Trophoblast cell (in vitro differentiated cells and primary cell): ENCODE results near the gene CKAP2L.

ENCODE experiments used
- DNase-seq, 2 donors: peaks; one replicate each; pipeline ENCODE4 v3.0.0-alpha.2; 2016
- H2AFZ ChIP-seq: 2 replicates; pipeline ENCODE4 v1.6.1; 2013; ENCODE audit warnings: low read length, moderate library complexity, mild to moderate bottlenecking; ENCODE audit not compliant: insufficient read depth, poor library complexity
- H2AK5ac ChIP-seq: 2 replicates; pipeline ENCODE4 v1.6.1; 2013; ENCODE audit warnings: mild to moderate bottlenecking, low read length
- H2BK120ac ChIP-seq: 2 replicates; pipeline ENCODE4 v1.6.1; 2013; ENCODE audit warnings: low read length, mild to moderate bottlenecking, moderate library complexity; ENCODE audit not compliant: insufficient read depth, poor library complexity
- H2BK12ac ChIP-seq: 2 replicates; pipeline ENCODE4 v1.6.1; 2013; ENCODE audit warnings: mild to moderate bottlenecking, low read length, moderate library complexity
- H2BK5ac ChIP-seq: 2 replicates; pipeline ENCODE4 v1.6.1; 2013; ENCODE audit warnings: low read length, low read depth, moderate library complexity, mild to moderate bottlenecking; ENCODE audit not compliant: poor library complexity
- H3K14ac ChIP-seq: 2 replicates; pipeline ENCODE4 v1.6.1; 2013; ENCODE audit warnings: mild to moderate bottlenecking, low read length
- H3K18ac ChIP-seq: 2 replicates; pipeline ENCODE4 v1.6.1; 2013; ENCODE audit warnings: mild to moderate bottlenecking, low read length
- H3K23ac ChIP-seq: 2 replicates; pipeline ENCODE4 v1.6.1; 2013; ENCODE audit warnings: low read length
- H3K27ac ChIP-seq: 2 replicates; pipeline ENCODE4 v1.5.1; 2013; ENCODE audit warnings: low read depth, mild to moderate bottlenecking, inconsistent platforms, low read length, moderate library complexity
- H3K27me3 ChIP-seq: 2 replicates; pipeline ENCODE4 v1.6.1; 2013; ENCODE audit warnings: inconsistent platforms, mild to moderate bottlenecking, low read length, moderate library complexity; ENCODE audit not compliant: insufficient read depth
- H3K36me3 ChIP-seq, 2 experiments: 1 replicate in 1 of 2; 2 replicates in 1 of 2; pipeline ENCODE4 v1.6.1; 2013; ENCODE audit warnings: low read length in 2 of 2, mild to moderate bottlenecking in 2 of 2, moderate library complexity in 1 of 2; ENCODE audit not compliant: insufficient read depth in 2 of 2, control insufficient read depth in 1 of 2
- H3K4ac ChIP-seq: 2 replicates; pipeline ENCODE4 v1.6.1; 2013; ENCODE audit warnings: low read depth, mild to moderate bottlenecking, low read length, moderate library complexity
- H3K4me1 ChIP-seq, 2 experiments: 1 replicate in 1 of 2; 2 replicates in 1 of 2; pipeline ENCODE4 v1.6.1; 2013; ENCODE audit warnings: low read length in 2 of 2, mild to moderate bottlenecking in 2 of 2, moderate library complexity in 1 of 2; ENCODE audit not compliant: insufficient read depth in 2 of 2, control insufficient read depth in 1 of 2
- H3K4me2 ChIP-seq: 2 replicates; pipeline ENCODE4 v1.6.1; 2013; ENCODE audit warnings: inconsistent platforms, mild to moderate bottlenecking, low read length, moderate library complexity
- H3K4me3 ChIP-seq: 2 replicates; pipeline ENCODE4 v1.5.1; 2013; ENCODE audit warnings: mild to moderate bottlenecking, low read depth, low read length, inconsistent platforms
- H3K79me1 ChIP-seq: one replicate; pipeline ENCODE4 v1.6.1; 2013; ENCODE audit warnings: low read length
- H3K79me2 ChIP-seq: 2 replicates; pipeline ENCODE4 v1.6.1; 2013; ENCODE audit warnings: low read length, mild to moderate bottlenecking; ENCODE audit not compliant: control insufficient read depth, insufficient read depth, poor library complexity
- H3K9ac ChIP-seq: 2 replicates; pipeline ENCODE4 v1.6.1; 2013; ENCODE audit warnings: mild to moderate bottlenecking, low read length
- H3K9me3 ChIP-seq: 2 replicates; pipeline ENCODE4 v1.6.1; 2013; ENCODE audit warnings: low read depth, mild to moderate bottlenecking, control low read depth, inconsistent platforms, low read length; ENCODE audit not compliant: insufficient read depth
- H4K12ac ChIP-seq: 2 replicates; pipeline ENCODE4 v1.6.1; 2013; ENCODE audit warnings: low read depth, mild to moderate bottlenecking, low read length, moderate library complexity
- H4K8ac ChIP-seq: 2 replicates; pipeline ENCODE4 v1.6.1; 2013; ENCODE audit warnings: low read depth, mild to moderate bottlenecking, low read length, moderate library complexity
- H4K91ac ChIP-seq: one replicate; pipeline ENCODE4 v1.6.1; 2013; ENCODE audit warnings: low read depth, mild to moderate bottlenecking, low read length, moderate library complexity
- WGBS: extraction: QIAGEN DNeasy Blood & Tissue Kit; methylation state at CpG from one replicate; pipeline ENCODE4 v1.1.7; 2013; ENCODE audit warnings: missing lambda C conversion rate; ENCODE audit not compliant: insufficient read length, insufficient coverage; ENCODE audit errors: extremely low coverage; 5-methylcytosine and 5-hydroxymethylcytosine counted together

Gene CKAP2L

GRCh38 chr2:112699984-112700667, 64.3 kb downstream of the CKAP2L start:
- WGBS, result no CpG with 5 or more reads among the region's 3 CpGs
- no peak overlapping the region for H3K18ac ChIP-seq
- H2BK5ac ChIP-seq, result no peak overlapping the region
- no peak overlapping the region for H4K8ac ChIP-seq
- H3K79me2 ChIP-seq, result no peaks in the 10 kb centered on the region
- H3K79me1 ChIP-seq, result no peaks in the 10 kb centered on the region
- H3K4me2 ChIP-seq, result no peak overlapping the region
- H2BK12ac ChIP-seq, result no peak overlapping the region
- no peak overlapping the region for H3K4me3 ChIP-seq
- H3K36me3 ChIP-seq, result no peaks in the 10 kb centered on the region
- H4K12ac ChIP-seq, result no peak overlapping the region
- no peak overlapping the region for H3K9ac ChIP-seq
- no peak overlapping the region for H2AFZ ChIP-seq
- H2BK120ac ChIP-seq, result no peak overlapping the region
- H3K4ac ChIP-seq, result no peak overlapping the region
- no peak overlapping the region for H3K14ac ChIP-seq
- H3K23ac ChIP-seq, result no peak overlapping the region
- H2AK5ac ChIP-seq, result no peak overlapping the region
- no peak overlapping the region for H4K91ac ChIP-seq
- no peaks in the 10 kb centered on the region for H3K27me3 ChIP-seq
- H3K27ac ChIP-seq, result no peak overlapping the region
- peak in 1 of 2 donors; percentile 27 for DNase-seq
- H3K9me3 ChIP-seq, result no peaks in the 10 kb centered on the region
- H3K4me1 ChIP-seq, result no peaks in the 10 kb centered on the region

GRCh38 chr2:112698834-112699515, 65.4 kb downstream of the CKAP2L start:
- no peak overlapping the region for H4K91ac ChIP-seq
- no peak overlapping the region for H3K9ac ChIP-seq
- H2BK12ac ChIP-seq, result no peak overlapping the region
- H3K23ac ChIP-seq, result no peak overlapping the region
- no peaks in the 10 kb centered on the region for H3K79me1 ChIP-seq
- no peak overlapping the region for H3K18ac ChIP-seq
- H2BK120ac ChIP-seq, result no peak overlapping the region
- no CpG with 5 or more reads among the region's 3 CpGs for WGBS
- no peak overlapping the region for H3K4me2 ChIP-seq
- no peaks in the 10 kb centered on the region for H3K36me3 ChIP-seq
- no peaks in the 10 kb centered on the region for H3K79me2 ChIP-seq
- no peak overlapping the region for H2AK5ac ChIP-seq
- H3K27me3 ChIP-seq, result no peaks in the 10 kb centered on the region
- H3K27ac ChIP-seq, result no peak overlapping the region
- H2AFZ ChIP-seq, result no peak overlapping the region
- no peak for DNase-seq
- no peaks in the 10 kb centered on the region for H3K4me1 ChIP-seq
- no peak overlapping the region for H3K14ac ChIP-seq
- H2BK5ac ChIP-seq, result no peak overlapping the region
- no peak overlapping the region for H3K4me3 ChIP-seq
- H3K4ac ChIP-seq, result no peak overlapping the region
- H4K12ac ChIP-seq, result no peak overlapping the region
- H4K8ac ChIP-seq, result no peak overlapping the region
- H3K9me3 ChIP-seq, result no peaks in the 10 kb centered on the region

DNA sequence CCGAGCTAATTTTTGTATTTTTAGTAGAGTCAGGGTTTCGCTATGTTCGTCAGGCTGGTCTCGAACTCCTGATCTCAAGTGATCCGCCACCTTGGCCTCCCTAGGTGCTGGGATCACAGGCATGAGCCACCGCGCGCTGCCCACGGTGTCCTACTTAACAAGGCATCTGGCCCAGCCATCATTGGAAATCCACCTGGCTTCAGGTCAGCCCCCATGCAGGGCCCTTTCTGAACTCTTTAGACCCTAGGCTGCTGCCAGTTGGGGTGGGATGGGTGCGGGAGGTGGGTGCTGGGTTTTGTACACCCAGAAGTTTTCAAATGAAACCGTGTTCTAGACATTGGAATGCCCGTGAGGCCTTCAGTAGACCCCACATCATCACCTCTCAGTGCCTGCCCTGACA, 70.2 kb downstream of the CKAP2L start:
- H4K12ac ChIP-seq, result no peak overlapping the region
- H2BK12ac ChIP-seq, result no peak overlapping the region
- H2BK120ac ChIP-seq, result no peak overlapping the region
- no CpG with 5 or more reads among the region's 12 CpGs for WGBS
- DNase-seq, result no peak
- no peaks in the 10 kb centered on the region for H3K79me1 ChIP-seq
- no peak overlapping the region for H2BK5ac ChIP-seq
- no peak overlapping the region for H4K8ac ChIP-seq
- no peak overlapping the region for H3K4me2 ChIP-seq
- H3K9me3 ChIP-seq, result no peaks in the 10 kb centered on the region
- H3K27me3 ChIP-seq, result no peaks in the 10 kb centered on the region
- no peak overlapping the region for H3K27ac ChIP-seq
- no peak overlapping the region for H3K4ac ChIP-seq
- no peak overlapping the region for H2AFZ ChIP-seq
- no peak overlapping the region for H3K4me3 ChIP-seq
- no peak overlapping the region for H3K14ac ChIP-seq
- no peaks in the 10 kb centered on the region for H3K36me3 ChIP-seq
- H3K23ac ChIP-seq, result no peak overlapping the region
- H3K4me1 ChIP-seq, result peaks cover 4% of the 10 kb centered on the region in 2 experiments
- no peaks in the 10 kb centered on the region for H3K79me2 ChIP-seq
- H3K18ac ChIP-seq, result no peak overlapping the region
- no peak overlapping the region for H4K91ac ChIP-seq
- no peak overlapping the region for H2AK5ac ChIP-seq
- no peak overlapping the region for H3K9ac ChIP-seq

DNA sequence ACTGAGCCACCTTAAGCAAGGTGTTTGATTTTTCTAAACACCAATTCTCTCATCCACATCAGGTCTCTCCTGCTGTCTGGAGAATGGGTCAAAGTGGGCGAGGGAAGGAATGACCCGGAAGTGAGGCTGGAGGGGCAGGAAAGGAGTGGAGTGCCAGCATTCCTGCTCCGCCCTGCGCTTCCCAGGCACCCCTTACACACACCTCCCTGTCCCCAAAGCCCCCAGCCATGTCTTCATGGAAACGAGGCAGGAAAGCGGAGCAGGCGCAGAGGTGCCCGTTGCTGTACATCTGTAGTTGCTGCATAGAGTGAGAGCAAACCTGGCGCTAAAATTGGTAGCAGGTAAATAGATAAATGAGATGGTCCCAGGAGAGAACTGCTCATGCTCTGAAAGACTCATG, 70.8 kb downstream of the CKAP2L start:
- H2BK12ac ChIP-seq, result peak overlapping the region; percentile 58
- no peak overlapping the region for H2BK5ac ChIP-seq
- no peak overlapping the region for H2AFZ ChIP-seq
- H3K27me3 ChIP-seq, result no peaks in the 10 kb centered on the region
- H3K4ac ChIP-seq, result no peak overlapping the region
- H3K23ac ChIP-seq, result no peak overlapping the region
- no peaks in the 10 kb centered on the region for H3K79me2 ChIP-seq
- H3K18ac ChIP-seq, result no peak overlapping the region
- H2AK5ac ChIP-seq, result no peak overlapping the region
- H3K14ac ChIP-seq, result no peak overlapping the region
- no peaks in the 10 kb centered on the region for H3K36me3 ChIP-seq
- no peak overlapping the region for H4K8ac ChIP-seq
- WGBS, result no CpG with 5 or more reads among the region's 9 CpGs
- no peak for DNase-seq
- no peak overlapping the region for H3K27ac ChIP-seq
- H3K4me3 ChIP-seq, result no peak overlapping the region
- no peak overlapping the region for H2BK120ac ChIP-seq
- H4K12ac ChIP-seq, result no peak overlapping the region
- no peaks in the 10 kb centered on the region for H3K9me3 ChIP-seq
- H3K4me2 ChIP-seq, result no peak overlapping the region
- peaks cover 4% of the 10 kb centered on the region in 2 experiments for H3K4me1 ChIP-seq
- H3K79me1 ChIP-seq, result no peaks in the 10 kb centered on the region
- no peak overlapping the region for H3K9ac ChIP-seq
- no peak overlapping the region for H4K91ac ChIP-seq
